NCI-H446 treated with DMSO at 0.1 percent for 48 hours (cell line): ENCODE measurements around the gene POTEJ.
"Not testable (repeated sequence)": the region's sequence is repeated elsewhere in the genome, so short reads cannot be mapped to it uniquely, and the experiment has no call there.

ENCODE experiments used
- DNase-seq: peaks from one replicate; lab custom pipeline; 2025; lab: John Stamatoyannopoulos, UW

The POTEJ gene

DNA sequence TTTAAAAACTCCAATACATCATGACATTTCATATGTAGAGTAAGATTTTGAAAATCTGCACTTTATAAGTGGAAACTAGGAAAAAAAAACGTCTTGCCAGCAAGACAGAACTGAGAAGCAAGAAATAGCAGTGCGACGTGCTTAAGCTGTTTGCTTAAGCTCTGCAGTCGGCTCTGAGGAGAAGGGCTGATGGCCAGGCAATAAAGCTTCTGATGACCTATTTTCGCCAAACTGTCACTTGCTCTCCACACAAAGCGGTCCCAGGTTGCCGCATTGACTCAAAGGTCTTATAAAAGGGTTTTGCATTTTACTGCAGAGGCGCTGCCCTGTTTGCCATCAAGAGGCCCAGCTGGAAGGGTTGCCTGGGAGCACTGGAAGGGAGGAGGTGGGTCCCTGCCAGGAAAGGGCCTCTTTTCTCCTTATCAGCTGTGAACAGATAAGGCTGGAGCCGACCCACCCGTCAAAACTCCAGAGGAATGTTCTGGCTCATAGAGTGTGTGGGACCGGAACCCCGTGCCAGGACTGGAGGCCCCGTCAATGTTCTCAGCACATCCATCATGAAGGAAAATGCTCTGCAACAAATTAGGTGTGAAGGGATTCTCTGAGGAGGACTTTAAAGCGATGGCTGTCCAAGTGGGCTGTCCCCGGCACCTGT, 9.5 kb upstream of the POTEJ start:
- DNase-seq: not testable (repeated sequence)

DNA sequence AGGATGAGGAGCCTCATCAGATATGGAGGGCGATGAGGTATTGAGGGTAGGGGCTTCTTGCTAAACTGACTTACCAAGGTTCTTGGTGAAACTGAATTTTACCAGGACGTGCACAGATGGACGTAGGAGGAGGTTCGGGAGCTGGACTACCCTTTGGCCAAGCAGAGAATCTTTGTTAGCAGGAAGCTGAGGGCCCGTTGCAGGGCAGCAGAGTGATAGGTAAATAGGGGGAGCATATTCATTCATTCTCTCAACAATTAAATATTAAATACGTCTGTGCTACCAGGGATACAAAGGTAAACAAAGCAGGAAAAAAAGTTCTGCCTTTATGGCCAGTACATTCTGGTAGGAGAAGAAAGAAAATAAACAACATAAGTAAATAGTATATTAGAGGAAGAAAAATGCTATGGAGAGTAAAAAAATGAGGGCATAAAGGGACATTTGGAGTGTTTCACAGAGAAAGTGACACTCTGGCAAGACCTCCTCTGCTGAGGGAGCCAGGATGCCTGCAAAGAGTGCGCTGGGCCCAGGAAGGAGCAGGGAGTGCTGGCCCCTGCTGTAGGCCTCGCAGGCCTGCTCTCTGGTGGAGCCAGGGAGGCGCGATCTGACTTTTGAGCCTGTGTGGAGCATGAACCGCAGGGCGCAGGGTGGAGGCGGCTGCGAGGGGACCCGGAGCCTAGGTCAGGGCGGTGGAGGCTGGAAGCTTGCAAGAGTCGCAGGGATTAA, 2.8 kb upstream of the POTEJ start:
- not testable (repeated sequence) for DNase-seq

DNA sequence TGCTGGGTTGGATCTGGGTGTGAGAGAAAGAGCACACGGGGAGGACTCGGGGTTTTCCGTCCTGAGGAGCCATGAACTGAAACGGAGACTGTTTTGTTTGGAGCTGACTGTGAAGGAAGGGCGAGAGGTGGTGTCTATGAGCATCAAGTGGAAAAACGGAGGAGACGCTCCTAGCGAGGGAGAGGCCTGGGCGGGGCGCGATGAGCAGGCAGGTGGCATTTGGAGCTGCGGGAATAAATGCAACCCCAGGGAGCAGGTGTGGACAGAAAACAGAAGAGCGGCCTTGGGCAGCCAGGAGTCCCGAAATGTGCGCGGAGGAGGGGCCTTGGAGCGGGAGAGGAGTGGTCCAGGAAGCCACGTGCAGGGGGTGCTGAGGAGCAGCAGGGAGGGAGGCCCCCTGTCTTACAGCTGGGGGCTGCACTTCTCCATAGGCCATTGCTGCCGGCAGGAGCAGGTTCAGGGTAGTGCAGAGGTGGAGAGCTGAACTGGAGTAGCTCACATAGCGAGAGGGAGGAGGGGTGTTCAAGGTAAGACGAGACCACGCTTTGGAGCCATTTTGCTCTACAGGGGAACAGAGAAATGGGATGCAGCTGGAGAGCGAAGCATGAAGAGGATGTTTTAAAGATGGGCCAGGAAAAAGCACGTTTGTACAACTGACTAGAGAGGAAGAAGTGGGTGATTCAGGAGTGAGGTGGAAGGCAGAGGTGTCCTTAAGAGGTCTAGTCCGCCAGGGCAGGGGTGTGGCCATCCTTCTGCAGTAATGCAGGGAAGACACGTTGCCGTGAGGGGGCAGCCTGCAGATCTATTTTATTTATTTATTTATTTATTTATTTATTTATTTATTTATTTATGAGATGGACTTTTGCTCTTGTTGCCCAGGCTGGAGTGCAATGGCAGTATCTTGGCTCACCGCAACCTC, 2.0 kb upstream of the POTEJ start:
- not testable (repeated sequence) for DNase-seq

DNA sequence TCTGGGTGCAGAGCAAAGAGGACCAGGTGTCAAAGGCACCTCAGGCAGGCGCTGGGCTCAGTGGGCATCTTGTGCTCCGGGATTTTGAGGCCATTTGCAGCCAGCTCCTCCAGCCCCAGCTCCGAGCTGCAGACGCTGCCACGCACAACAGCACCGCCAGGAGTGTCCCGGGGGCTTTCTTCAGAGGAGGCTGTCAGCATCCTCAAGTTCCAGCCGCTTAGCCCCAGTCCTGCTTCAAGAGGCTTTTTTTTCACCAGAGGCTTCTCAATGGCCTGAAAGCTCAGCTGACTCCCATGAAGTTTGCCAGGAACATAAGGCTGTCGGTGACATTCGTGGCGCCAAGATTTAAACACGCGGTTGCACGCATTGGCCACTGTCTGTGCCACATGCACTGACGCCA, 754 bp upstream of the POTEJ start:
- not testable (repeated sequence) for DNase-seq

DNA sequence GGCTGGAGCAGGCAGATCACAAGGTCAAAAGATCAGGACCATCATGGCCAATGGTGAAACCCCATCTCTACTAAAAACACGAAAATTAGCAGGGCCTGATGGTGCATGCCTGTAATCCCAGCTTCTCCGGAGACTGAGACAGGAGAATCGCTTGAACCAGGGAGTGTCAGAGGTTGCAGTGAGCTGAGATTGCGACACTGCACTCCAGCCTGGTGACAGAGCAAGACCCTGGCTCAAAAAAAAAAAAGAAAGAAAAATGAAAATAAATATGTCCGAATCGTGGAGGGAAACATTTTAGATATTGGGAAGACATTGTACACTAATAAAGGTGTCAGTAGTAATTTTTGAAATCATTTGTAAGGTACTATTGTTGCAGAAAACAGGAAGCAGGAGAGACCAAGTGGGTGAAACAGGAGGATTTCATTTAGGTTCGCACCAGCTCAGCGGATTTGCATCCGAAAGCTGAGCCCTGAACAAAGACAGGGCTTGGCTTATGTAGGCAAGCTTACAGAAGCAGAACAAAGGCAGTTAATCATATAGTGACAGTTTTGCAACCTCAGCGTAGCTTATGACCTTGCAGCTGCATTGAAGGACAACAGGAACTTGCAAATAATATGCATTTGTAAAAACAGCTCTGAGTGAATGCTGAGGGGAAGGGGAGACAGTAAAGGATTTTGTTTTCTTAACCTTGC, 17.7 kb downstream of the POTEJ start:
- not testable (repeated sequence) for DNase-seq

DNA sequence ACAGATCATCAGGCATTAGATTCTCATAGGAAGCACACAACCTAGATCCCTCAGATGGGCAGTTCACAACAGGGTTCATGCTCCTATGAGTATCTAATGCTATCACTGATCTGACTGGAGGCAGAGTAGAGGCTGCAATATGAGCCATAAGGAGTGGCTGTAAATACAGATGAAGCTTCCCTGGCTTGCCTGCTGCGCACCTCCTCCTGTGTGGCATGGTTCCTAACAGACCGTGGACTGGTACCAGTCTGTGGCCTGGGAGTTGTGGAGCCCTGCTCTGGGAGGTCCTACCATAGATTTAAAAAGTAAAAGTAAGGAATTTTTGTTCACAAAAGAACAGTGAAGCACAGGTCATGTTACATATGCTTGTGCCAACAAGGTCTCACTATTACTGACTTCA, 27.7 kb downstream of the POTEJ start:
- DNase-seq: not testable (repeated sequence)

DNA sequence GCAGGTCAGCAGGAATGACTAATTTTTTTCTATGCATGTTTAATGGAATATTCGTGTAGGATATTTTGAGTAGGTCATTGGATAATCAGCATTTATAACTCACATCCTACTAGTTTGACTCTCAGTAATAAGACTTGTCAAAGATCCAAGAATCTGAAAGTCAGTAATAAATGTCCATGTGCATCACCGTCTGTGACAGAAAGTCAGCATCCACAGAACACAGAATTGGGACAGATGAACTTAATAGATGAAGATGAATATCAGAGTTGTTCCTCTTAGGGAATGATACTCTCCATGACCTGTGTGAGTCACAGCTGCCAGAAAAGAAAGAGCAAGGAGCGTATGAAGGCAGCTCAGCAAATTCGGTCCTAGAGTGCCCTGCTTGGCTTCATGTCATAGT, 30.4 kb downstream of the POTEJ start:
- DNase-seq: not testable (repeated sequence)

DNA sequence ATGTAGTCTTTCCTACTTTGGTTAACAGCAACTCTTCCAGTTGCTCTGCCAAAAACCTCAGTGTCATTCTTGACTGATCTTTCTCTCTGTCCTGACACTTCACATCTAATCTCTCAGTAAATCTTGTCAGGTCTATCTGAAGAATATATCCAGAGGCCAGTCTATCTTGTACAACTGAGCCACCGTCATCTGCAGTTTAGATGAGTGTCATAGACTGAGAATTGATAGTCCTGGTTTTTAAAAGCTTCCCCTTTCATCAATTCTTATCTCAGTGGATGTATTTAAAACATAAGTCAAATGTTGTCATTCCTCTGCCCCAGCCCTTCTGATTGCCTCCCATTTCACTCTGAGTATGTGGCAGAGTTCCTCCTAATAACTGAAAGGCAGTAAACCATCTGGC, 38.0 kb downstream of the POTEJ start:
- not testable (repeated sequence) for DNase-seq

DNA sequence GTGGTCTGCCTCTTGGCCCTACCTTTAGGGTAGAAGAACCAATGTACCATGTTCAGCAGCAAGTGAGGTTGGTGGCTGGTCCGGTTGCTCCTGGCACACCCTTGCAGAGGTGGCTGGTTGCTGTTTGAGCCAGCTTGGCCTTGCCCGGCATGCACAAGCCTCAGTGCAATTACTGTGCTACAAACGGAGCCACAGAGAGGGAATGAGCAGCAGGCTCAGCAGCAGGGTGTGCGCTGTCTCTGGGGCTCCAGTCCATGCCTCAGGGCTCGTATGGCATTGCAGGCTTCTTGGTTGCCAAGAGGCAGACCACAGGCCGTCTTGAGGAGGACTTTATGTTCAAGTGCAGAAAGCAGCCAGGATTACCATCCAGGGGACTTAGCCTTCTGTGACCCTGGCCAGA, 53.3 kb downstream of the POTEJ start:
- DNase-seq: not testable (repeated sequence)

DNA sequence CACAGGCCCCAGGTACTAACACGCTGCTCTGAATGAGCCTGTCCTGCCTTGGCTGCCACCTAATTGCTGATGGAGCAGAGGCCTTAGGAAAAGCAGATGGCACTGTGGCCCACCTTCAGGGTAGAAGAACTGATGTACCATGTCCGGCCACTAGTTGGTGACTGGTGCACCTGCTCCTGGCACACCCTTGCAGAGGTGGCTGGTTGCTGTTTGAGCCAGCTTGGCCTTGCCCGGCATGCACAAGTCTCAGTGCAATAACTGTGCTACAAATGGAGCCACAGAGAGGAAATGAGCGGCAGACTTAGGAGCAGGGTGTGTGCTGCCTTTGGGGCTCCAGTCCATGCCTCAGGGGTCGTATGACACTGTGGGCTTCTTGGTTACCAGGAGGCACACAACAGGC, 54.4 kb downstream of the POTEJ start:
- not testable (repeated sequence) for DNase-seq

DNA sequence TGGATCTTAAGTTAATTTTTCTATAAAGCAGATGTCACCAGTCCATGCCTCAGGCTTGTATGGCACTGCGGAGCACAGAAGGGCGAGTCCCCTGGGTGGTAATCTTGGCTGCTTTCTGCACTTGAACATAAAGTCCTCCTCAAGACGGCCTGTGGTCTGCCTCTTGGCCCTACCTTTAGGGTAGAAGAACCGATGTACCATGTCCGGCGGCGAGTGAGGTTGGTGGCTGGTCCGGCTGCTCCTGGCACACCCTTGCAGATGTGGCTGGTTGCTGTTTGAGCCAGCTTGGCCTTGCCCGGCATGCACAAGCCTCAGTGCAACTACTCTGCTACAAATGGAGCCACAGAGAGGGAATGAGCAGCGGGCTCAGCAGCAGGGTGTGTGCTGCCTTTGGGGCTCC, 56.3 kb downstream of the POTEJ start:
- not testable (repeated sequence) for DNase-seq

DNA sequence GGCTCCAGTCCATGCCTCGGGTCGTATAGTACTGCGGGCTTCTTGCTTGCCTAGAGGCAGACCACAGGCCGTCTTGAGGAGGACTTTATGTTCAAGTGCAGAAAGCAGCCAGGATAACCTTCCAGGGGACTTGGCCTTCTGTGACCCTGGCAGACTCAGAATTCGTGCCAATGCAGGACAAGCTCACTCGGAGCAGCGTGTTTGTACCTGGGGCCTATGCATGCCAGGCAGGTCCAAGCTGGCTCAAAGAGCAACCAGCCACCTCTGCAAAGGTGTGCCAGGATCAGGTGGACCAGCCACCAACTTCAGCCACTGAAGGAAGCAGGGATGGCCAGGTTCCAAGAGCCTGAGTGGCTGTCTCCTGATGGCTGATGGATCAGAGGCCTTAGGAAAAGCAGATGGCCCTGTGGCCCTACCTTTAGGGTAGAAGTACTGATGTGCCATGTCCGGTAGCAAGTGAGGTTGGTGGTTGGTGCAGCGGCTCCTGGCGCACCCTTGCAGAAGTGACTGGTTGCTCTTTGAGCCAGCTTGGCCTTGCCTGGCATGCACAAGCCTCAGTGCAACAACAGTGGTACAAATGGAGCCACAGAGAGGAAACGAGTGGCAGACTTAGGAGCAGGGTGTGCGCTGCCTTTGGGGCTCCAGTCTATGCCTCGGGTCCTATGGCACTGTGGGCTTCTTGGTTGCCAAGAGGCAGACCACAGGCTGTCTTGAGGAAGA, 58.9 kb downstream of the POTEJ start:
- DNase-seq: not testable (repeated sequence)

DNA sequence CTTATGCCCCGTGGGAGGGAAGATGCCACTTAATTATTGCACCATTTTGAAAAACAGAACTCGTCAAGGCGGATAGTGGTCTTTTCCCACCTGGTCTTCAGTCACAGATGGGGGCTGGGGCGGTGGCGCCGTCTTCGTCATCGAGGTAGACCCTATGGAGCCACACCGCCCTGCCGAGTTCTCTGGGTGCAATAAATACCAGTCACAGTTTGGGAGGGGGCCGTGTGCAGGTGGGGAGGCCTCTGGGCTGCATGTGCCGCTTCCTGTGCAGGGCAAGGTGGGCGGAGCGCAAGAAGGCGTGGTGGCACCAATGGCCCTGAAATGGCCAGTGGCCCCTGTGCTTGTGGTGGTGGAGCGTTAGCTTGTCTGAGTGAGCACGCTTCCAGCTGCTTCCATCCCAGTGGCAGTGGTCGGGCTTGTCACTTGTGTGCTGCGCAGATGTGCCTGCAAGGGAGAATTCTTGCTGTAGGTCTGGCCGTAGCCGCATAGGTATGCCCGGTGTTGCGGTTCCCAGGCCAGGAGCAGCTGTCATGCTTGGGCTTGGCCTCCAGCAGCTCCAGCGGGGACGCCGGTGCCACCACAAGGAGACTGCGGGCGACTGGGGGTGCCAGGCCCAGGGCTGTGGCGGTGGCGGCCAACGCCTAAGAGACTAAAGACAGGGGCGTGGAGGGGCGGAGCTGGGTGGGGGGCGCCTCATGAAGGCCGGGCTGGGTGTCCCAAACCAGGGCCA, 81.0 kb downstream of the POTEJ start:
- not testable (repeated sequence) for DNase-seq

DNA sequence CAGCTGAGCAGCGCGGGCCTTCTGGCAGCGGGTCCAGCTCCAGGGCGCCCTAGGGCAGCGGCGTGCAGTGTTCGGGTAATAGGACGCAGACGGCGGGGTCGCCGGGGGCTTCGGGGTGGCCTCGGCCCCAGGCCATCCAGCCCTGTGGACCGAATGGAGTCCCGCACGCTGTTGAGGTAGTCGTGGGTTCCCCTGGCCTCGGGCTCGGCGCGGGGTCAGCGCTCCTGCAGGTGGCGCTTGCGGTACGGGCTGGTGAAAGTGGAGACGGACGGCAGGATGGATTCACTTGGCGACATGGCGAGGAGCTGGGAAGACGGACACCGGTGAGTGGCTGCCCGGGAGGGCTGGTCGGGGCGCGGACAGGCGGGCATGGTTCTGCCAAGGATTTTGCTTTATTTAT, 82.2 kb downstream of the POTEJ start:
- DNase-seq: not testable (repeated sequence)

DNA sequence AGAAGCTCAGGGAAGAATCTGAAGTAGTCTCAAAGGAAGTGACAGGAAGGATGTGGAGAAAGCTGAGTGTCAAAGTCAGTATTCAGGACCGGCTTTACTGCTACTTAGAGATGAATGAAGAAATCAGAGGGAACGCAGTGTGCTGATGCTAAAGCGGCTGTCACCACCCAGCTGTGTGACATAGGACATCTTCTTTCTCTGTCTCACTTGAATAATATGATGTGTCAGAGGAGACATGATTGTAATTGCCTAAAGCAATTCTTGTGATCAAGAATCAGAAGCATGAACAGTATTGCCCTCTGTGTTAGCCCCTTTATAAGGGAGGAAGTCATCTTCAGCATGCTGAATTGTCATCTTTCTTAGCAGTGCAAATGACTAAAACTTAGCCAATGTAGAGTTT, 92.0 kb downstream of the POTEJ start:
- not testable (repeated sequence) for DNase-seq
